Spleen (tissue), 11 donors: ENCODE results near the gene AGPAT4. TPM values are rescaled to one million over a fixed set of nuclear protein-coding genes. Genes with fewer than 3 reads are reported as not detected.

Experiments
- DNase-seq: peaks from one replicate; pipeline ENCODE4 v3.0.0-alpha.2; 2020
- H3K27ac ChIP-seq, 8 donors: fragments of 200-600 bp; sonication (generic) in 7 of 8; 1 replicate in 4 of 8; 2 replicates in 4 of 8; pipeline versions ENCODE4 v1.5.0 to v1.8.0; 2016 to 2021; ENCODE audit warnings: inconsistent platforms in 4 of 8, mild to moderate bottlenecking in 4 of 8, moderate library complexity in 1 of 8
- H3K27me3 ChIP-seq, 7 donors: fragments of 200-600 bp; sonication (generic) in 6 of 7; replicated peaks in 1 of 7; 1 replicate in 4 of 7; 2 replicates in 3 of 7; pipeline versions ENCODE4 v1.5.0 to v1.8.0; 2016 to 2021; ENCODE audit warnings: inconsistent platforms in 3 of 7, mild to moderate bottlenecking in 1 of 7
- H3K36me3 ChIP-seq, 6 donors: fragments of 200-600 bp; sonication (generic) in 5 of 6; 1 replicate in 4 of 6; 2 replicates in 2 of 6; pipeline versions ENCODE4 v1.5.0 to v1.8.0; 2016 to 2021; ENCODE audit warnings: inconsistent platforms in 2 of 6
- H3K4me1 ChIP-seq, 6 donors: fragments of 200-600 bp; sonication (generic) in 5 of 6; 1 replicate in 3 of 6; 2 replicates in 3 of 6; pipeline versions ENCODE4 v1.5.0 to v1.8.0; 2016 to 2021; ENCODE audit warnings: inconsistent platforms in 3 of 6
- H3K4me3 ChIP-seq, 8 donors: fragments of 200-600 bp; sonication (generic) in 7 of 8; 1 replicate in 4 of 8; 2 replicates in 4 of 8; pipeline versions ENCODE4 v1.5.0 to v1.8.0; 2016 to 2021; ENCODE audit warnings: inconsistent platforms in 4 of 8, mild to moderate bottlenecking in 4 of 8, moderate library complexity in 2 of 8
- H3K9me3 ChIP-seq, 8 donors: fragments of 200-600 bp; sonication (generic) in 7 of 8; 1 replicate in 4 of 8; 2 replicates in 4 of 8; pipeline versions ENCODE4 v1.5.0 to v1.8.0; 2016 to 2021; ENCODE audit warnings: inconsistent platforms in 4 of 8
- POLR2A ChIP-seq, 3 donors: fragments of 450-650 bp; IDR thresholded peaks; one replicate each; pipeline ENCODE4 v1.5.1; 2017; ENCODE audit warnings: antibody characterized with exemption in 3 of 3, mild to moderate bottlenecking in 1 of 3
- POLR2AphosphoS5 ChIP-seq, 3 donors: sonication (generic); formaldehyde crosslinking; IDR thresholded peaks; one replicate each; pipeline ENCODE4 v1.5.1; 2017; ENCODE audit warnings: antibody characterized with exemption in 3 of 3
- WGBS, 5 donors: extraction: QIAGEN DNeasy Blood & Tissue Kit in 3 of 5; methylation state at CpG; one replicate each; pipeline versions ENCODE4 v1.1.5 to v1.1.7; 2013 to 2018; 5-methylcytosine and 5-hydroxymethylcytosine counted together
- intact Hi-C: fragments of 100-400 bp; cut with DNase I; formaldehyde crosslinking; loops from one replicate; pipeline ENCODE4 v1.15.0; 2023; ENCODE audit warnings: low total_unique reads
- polyA plus RNA-seq, 3 donors: library from polyadenylated mRNA; stranded (reverse); fragments of 200-250 nt; gene quantifications; one replicate each; pipeline ENCODE4 v1.2.1, GENCODE V29; 2013
- total RNA-seq, 7 donors: library from RNA; depleted of rRNA in 3 of 7; stranded (reverse); fragments of >200 nt in 3 of 7; fragmentation: NEBNext Ultra II Directional in 4 of 7; extraction: Animal tissue kit (Norgen Biotek cat#: 25700) in 4 of 7; gene quantifications; one replicate each; pipeline versions ENCODE4 v1.1.0 to v1.2.1, GENCODE V29; 2016 to 2021
- TF ChIP-seq, protein P1 (sequence below), 11 experiments: fragments of 200-600 bp in 7 of 11; fragments of 450-650 bp in 4 of 11; sonication (generic) in 4 of 11; IDR thresholded peaks in 8 of 11; conservative IDR thresholded peaks in 3 of 11; 1 replicate in 7 of 11; 2 replicates in 4 of 11; pipeline versions ENCODE4 v1.4.0 to v1.8.0; 2016 to 2021; ENCODE audit warnings: antibody characterized with exemption in 11 of 11, inconsistent platforms in 4 of 11, mild to moderate bottlenecking in 1 of 11
- donor health status: healthy with polysubstance abuse.
- donor health status: DM: no; HTN: no; CAD: no; lungs with moderate emphysema.
- donor health status: DM: no; HTN: no; CAD: no.
- donor health status: Bipolar disorder and iron deficiency.
- donor health status: healthy.
- donor health status: DM: no; HTN: no; CAD: no.
- donor health status: DM: yes; HTN: yes; CAD: no.

Gene AGPAT4
- total and polyA plus RNA-seq, 10 donors: 0.80 to 16.8 (median 8.4) TPM

DNA sequence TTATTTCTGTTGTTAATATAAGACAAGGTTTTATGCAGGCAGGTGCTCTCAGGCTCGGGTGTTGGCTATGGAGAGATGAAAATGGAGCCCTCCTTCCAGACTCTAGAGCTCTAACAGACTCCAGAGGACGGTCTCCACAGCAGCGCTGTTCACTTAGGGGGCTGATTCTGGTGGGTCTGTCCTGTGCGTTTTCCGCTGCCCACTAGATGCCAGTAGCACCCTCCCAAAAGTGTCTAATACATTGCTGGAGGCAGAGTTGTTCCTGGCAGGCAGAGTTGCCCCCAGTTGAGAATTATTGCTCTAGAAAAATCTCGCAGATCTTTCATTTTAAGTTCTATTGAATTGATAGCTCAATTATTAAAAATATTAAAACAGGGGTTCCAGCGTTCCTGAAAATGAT, 172.3 kb downstream of the AGPAT4 start:
- intact Hi-C loops: loop anchor here (10.0 kb wide), 1 partner anchor 253 kb away; no protein-coding TSS in a partner anchor
- H3K4me3 ChIP-seq: no peak overlapping the region
- no peaks in the 10 kb centered on the region for H3K4me1 ChIP-seq
- H3K27me3 ChIP-seq: no peaks in the 10 kb centered on the region
- H3K36me3 ChIP-seq: peaks cover 0 to 100% (median 69%) of the 10 kb centered on the region in 6 donors
- H3K27ac ChIP-seq: no peak overlapping the region
- no peaks in the 10 kb centered on the region for H3K9me3 ChIP-seq
- WGBS, 5 donors: 90 to 93% (median 91%) methylated on average over 7 of the region's 7 CpGs
- DNase-seq: no peak
- TF ChIP-seq, protein P1, sequence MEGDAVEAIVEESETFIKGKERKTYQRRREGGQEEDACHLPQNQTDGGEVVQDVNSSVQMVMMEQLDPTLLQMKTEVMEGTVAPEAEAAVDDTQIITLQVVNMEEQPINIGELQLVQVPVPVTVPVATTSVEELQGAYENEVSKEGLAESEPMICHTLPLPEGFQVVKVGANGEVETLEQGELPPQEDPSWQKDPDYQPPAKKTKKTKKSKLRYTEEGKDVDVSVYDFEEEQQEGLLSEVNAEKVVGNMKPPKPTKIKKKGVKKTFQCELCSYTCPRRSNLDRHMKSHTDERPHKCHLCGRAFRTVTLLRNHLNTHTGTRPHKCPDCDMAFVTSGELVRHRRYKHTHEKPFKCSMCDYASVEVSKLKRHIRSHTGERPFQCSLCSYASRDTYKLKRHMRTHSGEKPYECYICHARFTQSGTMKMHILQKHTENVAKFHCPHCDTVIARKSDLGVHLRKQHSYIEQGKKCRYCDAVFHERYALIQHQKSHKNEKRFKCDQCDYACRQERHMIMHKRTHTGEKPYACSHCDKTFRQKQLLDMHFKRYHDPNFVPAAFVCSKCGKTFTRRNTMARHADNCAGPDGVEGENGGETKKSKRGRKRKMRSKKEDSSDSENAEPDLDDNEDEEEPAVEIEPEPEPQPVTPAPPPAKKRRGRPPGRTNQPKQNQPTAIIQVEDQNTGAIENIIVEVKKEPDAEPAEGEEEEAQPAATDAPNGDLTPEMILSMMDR (IDR thresholded peaks at IDR 0.05 in 8 of 11, conservative IDR thresholded peaks at IDR 0.05 in 3 of 11): peak in 1 of 11 experiments; percentile 17
- TF ChIP-seq POLR2AphosphoS5 (IDR thresholded peaks at IDR 0.05): no peak

DNA sequence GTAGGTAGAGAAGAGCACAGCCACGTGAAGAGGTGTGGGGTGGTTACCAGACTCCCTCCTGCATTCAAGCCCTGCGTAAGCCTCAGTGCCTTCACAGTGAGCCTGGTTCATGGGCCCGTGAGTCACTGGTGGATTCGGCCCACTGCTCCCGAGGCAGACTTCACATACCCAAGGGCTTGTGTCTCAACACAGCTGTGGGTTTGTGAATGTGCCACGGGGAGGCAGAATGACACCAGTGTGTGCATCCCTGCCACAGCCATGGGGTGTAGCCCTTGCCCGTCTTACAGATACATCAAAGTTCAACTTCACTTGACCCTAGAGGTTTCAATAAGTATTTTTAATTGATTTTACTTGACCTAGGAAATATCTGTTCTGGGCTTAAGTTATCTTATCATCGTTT, 173.8 kb downstream of the AGPAT4 start:
- Histone ChIP-seq H3K36me3 (peaks cover 0 to 100% (median 60%) of the 10 kb centered on the region in 6 donors), H3K4me3 (no peak overlapping the region), H3K9me3 (no peaks in the 10 kb centered on the region), H3K4me1 (no peaks in the 10 kb centered on the region), H3K27me3 (no peaks in the 10 kb centered on the region), H3K27ac (no peak overlapping the region)
- WGBS, 5 donors: 78 to 91% (median 90%) methylated on average over 8 of the region's 8 CpGs
- DNase-seq: no peak
- TF ChIP-seq, protein P1 (IDR thresholded peaks at IDR 0.05 in 8 of 11, conservative IDR thresholded peaks at IDR 0.05 in 3 of 11): no peak
- TF ChIP-seq POLR2AphosphoS5 (IDR thresholded peaks at IDR 0.05): no peak
- intact Hi-C loops: loop anchor here (10.0 kb wide), 1 partner anchor 255 kb away; no protein-coding TSS in a partner anchor

DNA sequence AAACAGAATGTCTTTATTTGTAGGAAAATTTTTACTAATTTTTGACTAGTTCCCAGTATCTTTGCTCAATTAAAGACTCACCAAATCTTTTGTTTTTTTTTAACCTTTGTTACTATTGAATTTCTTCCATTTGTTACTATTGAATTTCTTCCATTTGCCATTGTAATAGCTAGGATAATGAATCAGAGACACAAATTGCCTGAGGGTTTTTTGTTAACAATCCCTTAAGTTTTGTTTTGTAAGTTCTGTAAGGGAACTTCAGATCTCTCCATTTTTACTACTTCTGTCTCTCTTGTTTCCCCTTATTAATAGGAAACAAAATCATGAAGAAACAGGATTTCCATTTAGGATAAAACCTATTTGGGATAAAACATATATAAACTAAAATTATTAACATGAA, 177.9 kb downstream of the AGPAT4 start:
- Histone ChIP-seq H3K4me3 (no peak overlapping the region), H3K27me3 (no peaks in the 10 kb centered on the region), H3K36me3 (peaks cover 3 to 100% (median 68%) of the 10 kb centered on the region in 6 donors), H3K4me1 (no peaks in the 10 kb centered on the region), H3K27ac (no peak overlapping the region), H3K9me3 (no peaks in the 10 kb centered on the region)
- intact Hi-C loops: loop anchor here (10.0 kb wide), 1 partner anchor 161 kb away; no protein-coding TSS in a partner anchor
- no peak for DNase-seq
- TF ChIP-seq POLR2AphosphoS5 (IDR thresholded peaks at IDR 0.05) (no peak), POLR2A (IDR thresholded peaks at IDR 0.05) (no peak)
- TF ChIP-seq, protein P1 (IDR thresholded peaks at IDR 0.05 in 8 of 11, conservative IDR thresholded peaks at IDR 0.05 in 3 of 11): no peak

DNA sequence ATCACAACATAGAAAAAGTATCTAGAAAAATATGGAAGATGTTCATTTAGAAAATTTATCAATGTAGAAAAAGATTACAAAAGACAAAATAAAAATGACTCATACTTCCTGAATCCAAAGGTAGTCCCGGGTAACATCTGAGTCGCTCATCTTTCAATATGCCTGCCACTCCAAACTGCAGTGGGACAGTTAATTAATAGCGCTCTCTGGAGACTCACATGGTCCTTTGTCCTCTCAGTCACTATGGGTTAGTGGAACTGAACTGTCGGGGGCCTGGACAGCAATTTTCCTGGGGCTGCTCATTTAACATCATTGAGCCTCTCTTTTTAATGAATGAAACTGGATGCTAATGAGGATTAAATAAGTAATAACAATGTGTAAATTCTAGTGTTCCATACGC, 178.9 kb downstream of the AGPAT4 start:
- no peak overlapping the region for H3K4me3 ChIP-seq
- no peaks in the 10 kb centered on the region for H3K9me3 ChIP-seq
- no peak for TF ChIP-seq POLR2A (IDR thresholded peaks at IDR 0.05)
- TF ChIP-seq, protein P1 (IDR thresholded peaks at IDR 0.05 in 8 of 11, conservative IDR thresholded peaks at IDR 0.05 in 3 of 11): no peak
- TF ChIP-seq POLR2AphosphoS5 (IDR thresholded peaks at IDR 0.05): no peak
- intact Hi-C loops: loop anchor here (10.0 kb wide), 1 partner anchor 160 kb away; no protein-coding TSS in a partner anchor
- DNase-seq: no peak
- peaks cover 3 to 100% (median 72%) of the 10 kb centered on the region in 6 donors for H3K36me3 ChIP-seq
- 80 to 90% (median 83%) methylated on average over 5 of the region's 5 CpGs for WGBS, 5 donors
- H3K4me1 ChIP-seq: no peaks in the 10 kb centered on the region
- no peak overlapping the region for H3K27ac ChIP-seq
- H3K27me3 ChIP-seq: no peaks in the 10 kb centered on the region
